DMS153 treated with DMSO at 0.1 percent for 48 hours (cell line): Measurements from ENCODE around the gene KTN1.

Experiments used
- DNase-seq: peaks from one replicate; lab custom pipeline; 2025; ENCODE audit not compliant: unreplicated experiment; lab: John Stamatoyannopoulos, UW

KTN1 gene

GRCh38 chr14:55609681-55610080, 29.7 kb downstream of the KTN1 start:
- DNase-seq: no peak

DNA sequence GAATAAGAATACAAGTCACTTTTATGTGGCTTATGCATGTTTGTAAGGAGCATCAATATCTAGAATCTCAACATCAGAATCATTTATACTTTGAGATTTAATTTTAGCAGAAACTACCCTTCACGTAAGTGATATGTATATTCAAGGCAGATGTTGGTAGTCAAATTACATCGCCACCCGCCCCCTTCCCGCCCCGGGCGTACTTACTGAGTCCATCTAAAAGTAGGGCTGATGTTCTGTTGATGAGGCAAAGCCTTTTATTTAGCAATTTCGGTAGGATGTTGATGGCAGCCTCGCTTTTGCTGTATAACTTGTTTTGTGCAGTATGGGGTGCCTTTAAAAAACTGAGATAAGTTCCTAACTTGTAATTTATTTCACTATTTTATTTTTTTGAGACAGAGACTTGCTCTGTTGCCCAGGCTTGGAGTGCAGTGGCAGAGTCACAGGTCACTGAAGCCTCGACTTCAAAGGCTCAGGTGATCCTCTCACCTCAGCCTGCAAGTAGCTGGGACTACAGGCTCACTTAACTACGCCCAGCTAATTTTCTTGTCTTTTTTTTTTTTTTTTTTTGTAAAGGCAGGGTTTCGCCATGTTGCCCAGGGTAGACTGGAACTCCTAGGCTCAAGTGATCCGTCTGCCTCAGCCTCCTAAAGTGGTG, 30.8 kb downstream of the KTN1 start:
- DNase-seq: no peak

DNA sequence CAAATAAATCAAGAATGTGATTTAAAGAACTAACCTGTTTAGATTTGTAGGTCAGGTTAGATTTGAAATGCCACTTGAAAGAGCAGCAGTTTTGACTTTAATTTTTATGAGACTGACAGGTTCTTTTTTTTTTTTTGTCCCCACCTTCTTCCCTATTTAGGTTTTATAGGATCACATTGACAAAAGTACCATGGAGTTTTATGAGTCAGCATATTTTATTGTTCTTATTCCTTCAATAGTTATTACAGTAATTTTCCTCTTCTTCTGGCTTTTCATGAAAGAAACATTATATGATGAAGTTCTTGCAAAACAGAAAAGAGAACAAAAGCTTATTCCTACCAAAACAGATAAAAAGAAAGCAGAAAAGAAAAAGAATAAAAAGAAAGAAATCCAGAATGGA, 31.9 kb downstream of the KTN1 start:
- no peak for DNase-seq

- DNase-seq: no peak
These were observed 34.3 kb downstream of the KTN1 start for GRCh38 chr14:55614304-55614703.

DNA sequence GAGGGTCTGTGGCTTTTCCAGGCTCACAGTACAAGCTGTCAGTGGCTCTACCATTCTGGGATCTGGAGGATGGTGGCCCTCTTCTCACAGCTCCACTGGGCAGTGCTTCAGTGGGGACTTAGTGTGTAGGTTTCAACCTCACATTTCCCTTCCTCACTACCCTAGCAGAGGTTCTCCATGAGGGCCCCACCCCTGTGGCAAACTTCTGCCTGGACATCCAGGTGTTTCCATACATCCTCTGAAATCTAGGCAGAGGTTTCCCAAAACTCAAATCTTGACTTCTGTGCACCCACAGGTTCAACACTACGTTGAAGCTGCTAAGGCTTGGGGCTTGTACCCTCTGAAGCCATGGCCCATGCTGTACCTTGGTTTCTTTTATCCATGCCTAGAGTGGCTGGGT, 40.3 kb downstream of the KTN1 start:
- DNase-seq: no peak

DNA sequence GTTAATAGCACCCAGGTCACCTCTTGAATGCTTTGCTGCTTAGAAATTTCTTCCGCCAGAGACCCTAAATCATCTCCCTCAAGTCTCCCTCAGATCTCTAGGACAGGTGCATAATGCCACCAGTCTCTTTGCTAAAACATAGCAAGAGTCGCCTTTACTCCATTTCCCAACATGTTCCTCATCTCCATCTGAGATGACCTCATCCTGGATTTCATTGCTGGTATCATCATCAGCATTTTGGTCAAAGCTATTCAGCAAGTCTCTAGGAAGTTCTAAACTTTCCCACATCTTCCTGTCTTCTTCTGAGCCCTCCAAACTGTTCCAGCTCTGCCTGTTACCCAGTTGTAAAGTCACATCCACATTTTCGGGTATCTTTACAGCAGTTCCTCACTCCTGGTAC, 41.0 kb downstream of the KTN1 start:
- DNase-seq: no peak

DNA sequence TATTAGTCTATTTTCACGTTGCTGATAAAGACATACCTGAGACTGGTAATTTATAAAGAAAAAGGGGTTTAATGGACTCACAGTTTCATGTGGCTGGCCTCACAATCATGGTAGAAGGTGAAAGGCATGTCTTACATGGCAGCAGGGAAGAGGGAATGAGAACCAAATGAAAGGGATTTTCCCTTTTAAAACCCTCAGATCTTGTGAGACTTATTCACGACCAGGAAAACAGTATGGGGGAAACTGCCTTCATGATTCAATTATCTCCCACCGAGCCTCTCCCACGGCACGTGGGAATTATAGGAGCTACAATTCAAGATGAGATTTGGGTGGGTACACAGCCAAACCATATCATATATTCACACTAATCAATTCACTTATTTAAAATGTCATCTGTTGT, 41.4 kb downstream of the KTN1 start:
- no peak for DNase-seq

GRCh38 chr14:55624913-55625312, 44.9 kb downstream of the KTN1 start:
- DNase-seq: no peak

GRCh38 chr14:55625481-55625880, 45.5 kb downstream of the KTN1 start:
- DNase-seq: no peak

DNA sequence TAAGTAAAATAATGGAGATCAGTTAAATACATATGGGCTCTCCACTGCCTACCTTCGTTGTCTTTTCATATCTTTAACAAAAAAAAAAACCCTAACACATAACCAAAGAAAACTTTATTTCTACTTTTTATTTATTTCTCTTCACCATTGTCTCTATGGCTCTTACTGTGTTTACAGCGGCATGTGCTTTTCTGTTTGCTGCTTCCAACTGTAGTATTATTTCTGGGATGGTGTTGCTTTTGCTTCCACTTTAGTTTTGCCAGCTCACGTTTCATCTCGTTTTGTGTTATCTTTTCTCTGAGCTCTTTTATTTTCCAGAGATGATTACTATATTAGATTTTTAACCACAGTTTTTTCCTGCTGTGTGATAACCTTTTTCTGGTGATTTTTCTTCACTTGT, 46.1 kb downstream of the KTN1 start:
- DNase-seq: no peak

- no peak for DNase-seq
These were observed 48.4 kb downstream of the KTN1 start for GRCh38 chr14:55628426-55628825.

DNA sequence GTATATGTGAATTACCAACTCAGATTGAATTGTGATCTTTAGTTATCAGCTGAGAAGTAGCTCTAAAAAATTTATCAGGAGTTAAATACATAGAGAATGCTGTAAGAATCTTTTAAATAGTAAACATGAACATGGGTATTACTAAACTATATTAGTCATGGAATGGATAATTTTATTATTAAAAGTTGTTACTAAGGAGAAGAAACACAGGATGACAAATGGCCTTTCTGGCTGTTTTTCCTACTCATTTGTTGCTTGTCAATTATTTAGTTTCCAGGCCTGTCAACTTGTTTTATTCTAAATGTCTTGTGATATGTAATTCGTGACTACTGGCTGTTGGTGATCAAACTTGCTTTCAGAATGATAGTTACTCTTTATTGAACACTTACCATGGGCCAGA, 58.7 kb downstream of the KTN1 start:
- DNase-seq: no peak

- DNase-seq: no peak
These were observed 61.3 kb downstream of the KTN1 start for GRCh38 chr14:55641290-55641689.

- no peak for DNase-seq
These were observed 61.9 kb downstream of the KTN1 start for GRCh38 chr14:55641954-55642353.

- no peak for DNase-seq
These were observed 65.1 kb downstream of the KTN1 start for GRCh38 chr14:55645145-55645544.

- no peak for DNase-seq
These were observed 66.1 kb downstream of the KTN1 start for GRCh38 chr14:55645845-55646832.

DNA sequence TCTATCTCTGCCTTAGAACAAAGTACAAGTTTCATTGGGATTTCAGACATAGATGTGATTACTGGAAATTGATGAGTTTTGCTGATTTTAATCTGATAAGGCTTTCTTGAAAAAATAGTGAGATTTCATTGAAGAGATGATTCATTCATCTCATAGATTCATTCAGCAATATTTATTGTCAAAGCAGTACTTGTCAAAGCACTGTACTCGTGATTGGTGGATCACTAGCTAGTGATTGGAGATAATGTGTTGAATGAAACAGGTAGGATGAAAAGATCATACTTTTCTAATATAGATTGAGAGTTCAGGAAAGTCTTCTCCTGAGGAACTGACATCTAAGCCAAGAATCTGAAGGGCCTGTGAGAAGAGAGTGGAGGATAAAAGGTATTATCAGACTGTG, 71.0 kb downstream of the KTN1 start:
- no peak for DNase-seq

DNA sequence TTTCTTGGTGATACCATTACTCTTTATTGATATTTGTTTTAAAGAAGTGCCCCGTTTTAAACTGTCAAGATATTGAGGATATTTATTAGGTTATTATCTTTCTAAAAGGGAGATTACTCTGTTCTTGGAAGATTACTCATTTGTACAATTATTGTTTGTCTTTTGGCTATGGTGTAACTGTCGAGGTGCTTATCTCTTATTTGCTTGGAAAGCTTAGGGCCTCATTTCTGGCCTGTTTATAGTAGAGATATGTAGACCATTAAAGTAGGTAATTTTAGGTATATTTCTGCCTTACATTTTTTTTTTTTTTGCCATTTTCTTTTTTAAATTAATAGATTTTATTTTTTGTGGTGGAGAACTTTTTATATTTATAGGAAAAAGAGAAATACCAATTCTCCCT, 74.2 kb downstream of the KTN1 start:
- no peak for DNase-seq

GRCh38 chr14:55661029-55661428, 81.0 kb downstream of the KTN1 start:
- no peak for DNase-seq

DNA sequence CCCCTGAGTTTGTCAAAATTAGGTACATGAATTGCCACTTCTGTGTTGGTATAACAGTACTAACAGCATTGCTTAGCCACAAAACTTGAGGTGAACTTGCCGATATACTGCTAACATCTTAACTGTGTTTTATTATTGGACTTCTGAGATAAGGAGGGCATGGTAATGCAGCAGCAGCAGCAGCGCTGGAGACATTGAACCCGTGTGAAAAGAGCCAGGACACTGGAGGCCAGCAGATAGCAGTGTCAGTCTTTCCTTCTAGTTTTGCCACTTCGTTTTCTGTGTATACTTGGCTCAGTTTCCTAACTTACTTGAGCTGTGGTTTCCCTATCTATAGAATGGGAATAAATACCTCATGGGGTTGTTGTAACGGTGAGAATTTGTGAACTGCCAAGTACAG, 82.7 kb downstream of the KTN1 start:
- DNase-seq: no peak

DNA sequence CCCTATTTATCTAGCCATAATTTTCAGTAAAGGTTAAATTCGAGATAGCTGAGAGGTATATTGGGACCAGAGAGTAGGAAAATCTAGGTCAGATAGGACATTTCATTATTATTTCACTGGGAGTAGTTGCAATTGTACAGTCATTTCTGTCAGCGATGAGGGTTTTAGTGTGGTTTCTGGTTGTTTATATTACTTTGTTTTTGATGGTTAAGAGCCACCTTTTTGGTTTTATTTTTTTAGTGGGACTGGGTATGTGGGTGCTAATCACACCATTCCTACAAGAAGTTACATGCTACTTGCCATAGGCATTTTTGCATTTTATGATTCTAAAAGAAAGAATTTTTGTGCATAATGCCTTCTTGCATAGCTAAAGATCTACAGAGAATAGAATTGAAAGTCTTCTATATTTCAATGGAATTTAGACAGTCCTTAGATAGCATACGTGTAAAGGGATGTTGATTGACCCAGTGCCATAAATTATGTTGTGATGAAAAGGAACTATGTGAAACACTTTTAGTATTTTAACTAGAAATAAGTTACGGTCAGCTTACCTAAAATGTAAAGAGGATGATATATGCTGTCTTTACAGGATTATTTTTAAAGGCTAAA, 85.2 kb downstream of the KTN1 start:
- no peak for DNase-seq

GRCh38 chr14:55667801-55668200, 87.8 kb downstream of the KTN1 start:
- DNase-seq: no peak
